Karpas-422 (cell line): ENCODE data around the gene SNX30. TPM values are rescaled to one million over a fixed set of nuclear protein-coding genes. Genes with fewer than 3 reads are reported as not detected.

ENCODE experiments used
- DNase-seq: peaks from one replicate; pipeline ENCODE4 v3.0.0-alpha.2; 2015
- H2AFZ ChIP-seq: fragments of 200-600 bp; sonication (generic); 2 replicates; pipeline ENCODE4 v1.6.1; 2014; ENCODE audit warnings: antibody characterized with exemption, low read length, mixed read lengths
- H3K27ac ChIP-seq: fragments of 200-600 bp; sonication (generic); 2 replicates; pipeline ENCODE4 v1.5.1; 2014; ENCODE audit warnings: mild to moderate bottlenecking, low read length, moderate library complexity
- H3K27me3 ChIP-seq: fragments of 200-600 bp; sonication (generic); 2 replicates; pipeline ENCODE4 v1.6.1; 2014; ENCODE audit warnings: low read length, mixed read lengths
- H3K36me3 ChIP-seq: fragments of 200-600 bp; sonication (generic); 2 replicates; pipeline ENCODE4 v1.6.1; 2014; ENCODE audit warnings: low read length, mixed read lengths; ENCODE audit not compliant: insufficient read depth
- H3K4me1 ChIP-seq: fragments of 200-600 bp; sonication (generic); 2 replicates; pipeline ENCODE4 v1.6.1; 2014; ENCODE audit warnings: mild to moderate bottlenecking, low read length, mixed read lengths
- H3K4me2 ChIP-seq: fragments of 200-600 bp; sonication (generic); 2 replicates; pipeline ENCODE4 v1.6.1; 2014; ENCODE audit warnings: low read length, low read depth, mild to moderate bottlenecking; ENCODE audit not compliant: poor library complexity, severe bottlenecking
- H3K4me3 ChIP-seq: fragments of 200-600 bp; sonication (generic); 2 replicates; pipeline ENCODE4 v1.5.1; 2014; ENCODE audit warnings: mild to moderate bottlenecking, antibody characterized with exemption, low read length, mixed read lengths
- H3K79me2 ChIP-seq: fragments of 200-600 bp; sonication (generic); 2 replicates; pipeline ENCODE4 v1.6.1; 2014; ENCODE audit warnings: mild to moderate bottlenecking, low read length, mixed read lengths
- H3K9ac ChIP-seq: fragments of 200-600 bp; sonication (generic); 2 replicates; pipeline ENCODE4 v1.6.0; 2014; ENCODE audit warnings: low read length
- H3K9me2 ChIP-seq: fragments of 200-600 bp; sonication (generic), shearing (Covaris generic); replicated peaks from 2 replicates; pipeline ENCODE4 v1.6.0; 2014; ENCODE audit warnings: mild to moderate bottlenecking, low read length, moderate library complexity; ENCODE audit not compliant: insufficient read depth
- H3K9me3 ChIP-seq: fragments of 300-700, 200-600 bp; sonication (generic); 2 replicates; pipeline ENCODE4 v1.6.1; 2014; ENCODE audit warnings: low read length, mixed read lengths
- H4K20me1 ChIP-seq: fragments of 200-600 bp; sonication (generic); 2 replicates; pipeline ENCODE4 v1.6.1; 2014; ENCODE audit warnings: mild to moderate bottlenecking, antibody characterized with exemption, low read length, low read depth; ENCODE audit not compliant: insufficient read depth
- total RNA-seq: library from RNA; depleted of rRNA; stranded (reverse); fragments of >200 nt; shearing (Covaris generic); gene quantifications from 2 replicates; pipeline ENCODE4 v1.2.3, GENCODE V29; 2014; ENCODE audit warnings: low replicate concordance

The SNX30 gene
- total RNA-seq, 1 experiment from 2014 or later, result 43.8 TPM

DNA sequence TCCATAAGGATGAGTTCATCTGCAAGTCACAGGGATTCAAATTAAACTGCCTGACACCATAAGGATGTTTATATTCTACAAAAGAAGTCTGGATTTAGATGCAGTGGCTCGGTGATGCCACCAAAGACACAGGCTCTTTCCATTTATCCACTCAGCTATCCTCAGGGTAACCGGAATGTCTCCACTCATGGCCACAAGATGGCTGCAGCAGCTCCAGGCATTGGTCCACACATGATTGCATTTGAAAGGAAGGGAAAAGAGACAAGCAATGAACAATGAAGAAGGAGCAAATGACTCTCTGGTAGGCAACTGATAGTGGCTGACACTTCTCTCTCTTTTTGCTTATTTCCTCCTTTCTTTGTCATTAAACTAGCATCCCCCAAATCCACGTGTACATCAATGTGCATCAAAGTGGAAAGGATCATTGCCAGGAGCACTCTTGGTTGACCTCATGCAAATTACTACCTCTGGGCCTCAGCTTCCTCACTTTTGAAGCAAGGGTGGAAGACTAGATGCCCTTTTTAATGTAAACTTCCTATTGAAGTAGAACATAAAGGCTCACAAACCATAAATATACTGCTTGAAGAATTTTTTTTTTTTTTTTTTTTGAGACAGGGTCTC lies 7.2 kb upstream of the SNX30 start:
- peak overlapping the region; percentile 93 for H3K27ac ChIP-seq

GRCh38 chr9:112744177-112744576 lies 6.4 kb upstream of the SNX30 start:
- Histone ChIP-seq H4K20me1 (no peaks in the 10 kb centered on the region), H3K27me3 (no peaks in the 10 kb centered on the region), H3K79me2 (peaks cover 6% of the 10 kb centered on the region), H3K4me3 (0 out of 2 replicates have a peak overlapping the region, but pooled peaks have one; percentile 31), H3K9ac (peak overlapping the region; percentile 19; the same call in 1 of the 2 replicates), H3K27ac (peak overlapping the region; percentile 93), H3K9me2 (no peaks in the 10 kb centered on the region), H3K4me2 (peak overlapping the region; percentile 65), H3K36me3 (no peaks in the 10 kb centered on the region), H3K9me3 (no peaks in the 10 kb centered on the region), H3K4me1 (peaks cover 45% of the 10 kb centered on the region), H2AFZ (no peak overlapping the region)
- DNase-seq, result no peak

More for the DNA sequence above, 7.2 kb upstream of the SNX30 start:
- peak overlapping the region; percentile 65 for H3K4me2 ChIP-seq
- H3K9me2 ChIP-seq, result no peaks in the 10 kb centered on the region
- no peaks in the 10 kb centered on the region for H3K79me2 ChIP-seq
- H3K9ac ChIP-seq, result peak overlapping the region; percentile 51
- no peaks in the 10 kb centered on the region for H4K20me1 ChIP-seq
- peak; percentile 94 for DNase-seq
- H3K36me3 ChIP-seq, result no peaks in the 10 kb centered on the region
- no peaks in the 10 kb centered on the region for H3K9me3 ChIP-seq
- H3K27me3 ChIP-seq, result no peaks in the 10 kb centered on the region
- peaks cover 42% of the 10 kb centered on the region for H3K4me1 ChIP-seq
- peak overlapping the region; percentile 33; the same call in 1 of the 2 replicates for H2AFZ ChIP-seq
- H3K4me3 ChIP-seq, result peak overlapping the region; percentile 31

- no peak overlapping the region for H3K4me2 ChIP-seq
- peaks cover 30% of the 10 kb centered on the region for H3K79me2 ChIP-seq
- no peaks in the 10 kb centered on the region for H3K9me3 ChIP-seq
Measured at GRCh38 chr9:112747094-112747493, 3.5 kb upstream of the SNX30 start.

DNA sequence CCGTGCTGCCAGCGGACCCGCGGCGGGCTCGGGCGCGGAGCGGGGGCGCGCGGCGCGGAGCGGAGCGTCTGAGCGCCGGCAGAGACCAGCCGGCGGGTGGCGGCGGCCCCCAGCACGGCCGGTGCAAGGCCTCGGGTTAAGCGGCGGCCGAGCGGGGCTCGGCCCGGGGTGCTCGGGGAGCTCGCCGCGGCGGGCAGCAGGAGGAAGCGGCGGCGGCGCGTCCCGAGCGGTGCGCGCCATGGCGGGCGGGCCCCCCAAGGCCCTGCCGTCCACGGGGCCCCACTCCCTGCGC lies 150 bp downstream of the SNX30 start:
- H2AFZ ChIP-seq, result no peak overlapping the region
- peaks cover 66% of the 10 kb centered on the region for H3K79me2 ChIP-seq

More at GRCh38 chr9:112747094-112747493, 3.5 kb upstream of the SNX30 start:
- DNase-seq, result no peak
- Histone ChIP-seq H3K27ac (peak overlapping the region; percentile 82), H4K20me1 (no peaks in the 10 kb centered on the region), H3K27me3 (no peaks in the 10 kb centered on the region), H2AFZ (no peak overlapping the region), H3K36me3 (no peaks in the 10 kb centered on the region), H3K4me3 (no peak overlapping the region), H3K9me2 (no peaks in the 10 kb centered on the region), H3K9ac (no peak overlapping the region), H3K4me1 (peaks cover 45% of the 10 kb centered on the region)

DNA sequence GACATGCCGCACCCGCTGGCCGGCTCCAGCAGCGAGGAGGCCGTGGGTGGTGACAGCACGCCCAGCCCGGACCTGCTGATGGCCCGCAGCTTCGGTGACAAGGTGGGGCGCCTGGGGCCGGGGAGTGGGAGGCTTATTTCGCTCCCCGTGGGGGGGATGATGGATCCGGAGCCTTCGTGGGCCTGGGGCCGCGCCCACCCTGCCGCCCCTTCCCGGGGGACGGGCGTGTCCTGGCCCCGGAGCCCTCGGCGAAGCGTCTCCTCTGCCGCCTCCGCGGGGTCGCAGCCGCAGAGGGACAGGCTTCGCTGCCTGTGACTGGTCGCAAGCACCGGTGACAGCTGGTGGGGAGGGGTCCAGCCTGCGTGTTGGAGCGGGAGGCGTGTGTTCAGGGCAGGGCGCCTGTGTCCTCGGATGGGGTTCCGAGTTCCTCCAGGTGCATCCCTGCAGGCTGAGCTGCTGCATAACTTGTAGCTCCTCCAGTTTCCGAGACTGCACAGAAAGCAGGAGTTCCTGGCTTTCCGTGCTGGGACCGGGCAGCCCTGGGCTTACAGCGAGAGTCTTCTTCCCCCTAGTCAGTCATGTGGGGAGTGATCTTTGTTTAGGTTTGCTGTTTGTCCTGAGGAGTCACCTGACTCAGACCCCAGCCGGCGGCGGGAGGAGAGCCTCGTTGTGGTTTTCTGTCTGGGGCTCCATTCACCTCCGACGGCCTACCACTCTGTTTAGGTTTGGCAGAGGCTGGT lies 666 bp downstream of the SNX30 start:
- H3K4me2 ChIP-seq, result peak overlapping the region; percentile 88
- H3K9ac ChIP-seq, result peak overlapping the region; percentile 92
- H3K4me3 ChIP-seq, result peak overlapping the region; percentile 91
- no peaks in the 10 kb centered on the region for H3K36me3 ChIP-seq
- no peaks in the 10 kb centered on the region for H3K27me3 ChIP-seq
- H4K20me1 ChIP-seq, result 0 out of 2 replicates have a peak, but pooled peaks cover 5% of the 10 kb centered on the region
- no peaks in the 10 kb centered on the region for H3K9me2 ChIP-seq
- H2AFZ ChIP-seq, result no peak overlapping the region
- H3K9me3 ChIP-seq, result no peaks in the 10 kb centered on the region
- H3K79me2 ChIP-seq, result peaks cover 71% of the 10 kb centered on the region
- DNase-seq, result peak; percentile 67
- H3K27ac ChIP-seq, result peak overlapping the region; percentile 53
- peaks cover 51% of the 10 kb centered on the region for H3K4me1 ChIP-seq

More for the DNA sequence above, 150 bp downstream of the SNX30 start:
- 0 out of 2 replicates have a peak, but pooled peaks cover 5% of the 10 kb centered on the region for H4K20me1 ChIP-seq
- peak overlapping the region; percentile 92 for H3K9ac ChIP-seq
- no peaks in the 10 kb centered on the region for H3K9me3 ChIP-seq
- H3K27me3 ChIP-seq, result no peaks in the 10 kb centered on the region
- no peaks in the 10 kb centered on the region for H3K36me3 ChIP-seq
- H3K4me1 ChIP-seq, result peaks cover 51% of the 10 kb centered on the region
- no peak for DNase-seq
- H3K9me2 ChIP-seq, result no peaks in the 10 kb centered on the region
- peak overlapping the region; percentile 91 for H3K4me3 ChIP-seq
- peak overlapping the region; percentile 53; the same call in 1 of the 2 replicates for H3K27ac ChIP-seq
- H3K4me2 ChIP-seq, result peak overlapping the region; percentile 88

DNA sequence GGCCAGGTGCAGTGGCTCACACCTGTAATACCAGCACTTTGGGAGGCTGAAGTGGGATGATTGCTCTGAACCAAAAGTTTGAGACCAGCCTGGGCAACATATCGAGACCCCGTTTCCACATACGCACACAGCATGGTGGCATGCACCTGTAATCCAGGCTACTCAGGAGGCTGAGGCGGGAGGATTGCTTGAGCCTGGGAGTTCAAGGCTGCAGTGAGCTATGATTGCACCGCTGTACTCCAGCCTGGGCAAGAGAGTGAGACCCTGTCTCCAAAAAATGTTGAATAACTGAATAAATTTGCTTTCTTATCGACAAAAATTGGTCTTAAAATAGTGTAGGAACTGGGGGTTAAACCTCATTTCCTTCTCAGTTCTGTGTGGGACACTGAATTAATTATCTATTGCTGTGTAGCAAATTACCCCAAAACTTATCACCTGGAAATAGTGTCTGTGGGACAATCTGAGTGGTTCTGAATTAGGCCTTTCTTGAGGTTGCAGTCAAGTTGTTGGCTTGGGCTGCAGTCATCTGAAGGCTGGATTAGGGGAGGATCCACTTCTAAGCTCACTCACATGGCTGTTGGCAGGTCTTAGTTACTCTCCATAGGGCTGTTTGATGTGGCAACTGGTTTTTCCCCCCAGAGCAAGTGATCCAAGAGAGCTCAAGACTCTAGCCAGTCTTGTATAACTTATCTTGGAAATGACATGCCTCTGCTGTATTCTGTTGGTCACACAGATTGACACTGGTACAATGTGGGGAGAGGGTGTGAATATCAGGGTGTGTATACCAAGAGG lies 2.0 kb downstream of the SNX30 start:
- H3K4me1 ChIP-seq, result peaks cover 51% of the 10 kb centered on the region
- H3K27me3 ChIP-seq, result no peaks in the 10 kb centered on the region
- H3K9me3 ChIP-seq, result no peaks in the 10 kb centered on the region
- peak overlapping the region; percentile 92 for H3K9ac ChIP-seq
- 0 out of 2 replicates have a peak overlapping the region, but pooled peaks have one; percentile 53 for H3K27ac ChIP-seq
- no peaks in the 10 kb centered on the region for H3K9me2 ChIP-seq
- 0 out of 2 replicates have a peak, but pooled peaks cover 5% of the 10 kb centered on the region for H4K20me1 ChIP-seq
- peak overlapping the region; percentile 88 for H3K4me2 ChIP-seq
- H3K36me3 ChIP-seq, result no peaks in the 10 kb centered on the region
- no peak overlapping the region for H2AFZ ChIP-seq
- DNase-seq, result no peak
- peaks cover 84% of the 10 kb centered on the region for H3K79me2 ChIP-seq
- H3K4me3 ChIP-seq, result peak overlapping the region; percentile 91

GRCh38 chr9:112753725-112754124 lies 3.2 kb downstream of the SNX30 start:
- 0 out of 2 replicates have a peak, but pooled peaks cover 11% of the 10 kb centered on the region for H4K20me1 ChIP-seq
- no peak for DNase-seq
- H3K9me2 ChIP-seq, result no peaks in the 10 kb centered on the region
- H3K4me1 ChIP-seq, result peaks cover 48% of the 10 kb centered on the region
- H3K36me3 ChIP-seq, result no peaks in the 10 kb centered on the region
- peak overlapping the region; percentile 11; the same call in 1 of the 2 replicates for H3K27ac ChIP-seq
- H3K9ac ChIP-seq, result no peak overlapping the region
- H3K4me3 ChIP-seq, result no peak overlapping the region
- H2AFZ ChIP-seq, result no peak overlapping the region
- H3K4me2 ChIP-seq, result peak overlapping the region; percentile 88
- no peaks in the 10 kb centered on the region for H3K27me3 ChIP-seq
- no peaks in the 10 kb centered on the region for H3K9me3 ChIP-seq
- H3K79me2 ChIP-seq, result peaks cover 95% of the 10 kb centered on the region
